ENCODE measurements around the gene LDB3. TPM values are rescaled to one million over a fixed set of nuclear protein-coding genes. Genes with fewer than 3 reads are reported as not detected.
"Not testable (repeated sequence)": the region's sequence is repeated elsewhere in the genome, so short reads cannot be mapped to it uniquely, and the experiment has no call there.

The LDB3 gene, protein sequence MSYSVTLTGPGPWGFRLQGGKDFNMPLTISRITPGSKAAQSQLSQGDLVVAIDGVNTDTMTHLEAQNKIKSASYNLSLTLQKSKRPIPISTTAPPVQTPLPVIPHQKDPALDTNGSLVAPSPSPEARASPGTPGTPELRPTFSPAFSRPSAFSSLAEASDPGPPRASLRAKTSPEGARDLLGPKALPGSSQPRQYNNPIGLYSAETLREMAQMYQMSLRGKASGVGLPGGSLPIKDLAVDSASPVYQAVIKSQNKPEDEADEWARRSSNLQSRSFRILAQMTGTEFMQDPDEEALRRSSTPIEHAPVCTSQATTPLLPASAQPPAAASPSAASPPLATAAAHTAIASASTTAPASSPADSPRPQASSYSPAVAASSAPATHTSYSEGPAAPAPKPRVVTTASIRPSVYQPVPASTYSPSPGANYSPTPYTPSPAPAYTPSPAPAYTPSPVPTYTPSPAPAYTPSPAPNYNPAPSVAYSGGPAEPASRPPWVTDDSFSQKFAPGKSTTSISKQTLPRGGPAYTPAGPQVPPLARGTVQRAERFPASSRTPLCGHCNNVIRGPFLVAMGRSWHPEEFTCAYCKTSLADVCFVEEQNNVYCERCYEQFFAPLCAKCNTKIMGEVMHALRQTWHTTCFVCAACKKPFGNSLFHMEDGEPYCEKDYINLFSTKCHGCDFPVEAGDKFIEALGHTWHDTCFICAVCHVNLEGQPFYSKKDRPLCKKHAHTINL
- total RNA-seq (2014; rRNA removed; shearing (Covaris generic)), result 1.1 and 1.4 TPM in 2 replicates

DNA sequence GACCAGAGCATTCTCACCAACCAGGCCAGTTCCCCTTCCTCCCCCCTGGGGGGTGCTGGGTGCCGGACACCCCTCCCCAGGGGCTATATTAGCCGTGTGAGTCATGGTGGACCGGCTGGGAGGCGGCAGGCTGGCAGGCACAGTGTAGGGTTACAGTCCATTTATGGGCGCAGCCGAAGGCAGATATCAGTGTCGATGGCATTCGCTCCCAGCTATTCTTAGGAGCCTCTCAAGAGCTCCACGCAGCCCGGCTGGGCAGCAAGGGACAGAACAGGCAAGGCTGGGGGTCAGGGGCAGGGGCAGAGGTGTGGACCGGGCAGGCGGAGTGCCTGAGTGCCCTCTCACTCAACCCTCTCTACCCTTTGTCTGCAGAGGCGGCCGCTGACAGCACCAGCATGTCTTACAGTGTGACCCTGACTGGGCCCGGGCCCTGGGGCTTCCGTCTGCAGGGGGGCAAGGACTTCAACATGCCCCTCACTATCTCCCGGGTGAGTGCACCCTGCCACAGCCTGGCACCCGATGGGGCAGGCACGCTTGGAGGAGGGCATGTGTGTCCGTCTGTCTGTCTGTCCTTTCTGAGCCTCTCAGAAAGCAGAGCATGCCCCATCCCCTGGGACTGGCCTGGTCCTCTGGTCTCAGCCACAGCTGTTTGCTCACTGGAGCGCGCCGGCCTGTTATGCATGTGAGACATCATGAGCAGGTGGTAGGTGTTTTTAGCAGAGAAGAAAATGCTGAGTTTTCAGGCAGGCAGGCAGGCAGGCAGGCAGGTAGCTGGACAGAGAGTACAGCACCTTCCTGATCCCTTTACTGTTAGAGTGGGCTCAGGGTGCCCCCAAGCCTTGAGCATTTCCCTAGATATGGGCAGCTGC is at the start of gene LDB3:
LDB3 (plus strand) TSS at position 215 of the 869 bp plus-strand sequence; CDS start at position 396, 181 bp downstream.
- H3K4me3 ChIP-seq, result no peak within 1 kb of the TSS
- H3K27me3 ChIP-seq (replicated peaks), result no peaks in the 10 kb centered on the region
- H3K4me1 ChIP-seq (replicated peaks), result peaks cover 15% of the 10 kb centered on the region
- no peaks in the 10 kb centered on the region for H3K9me3 ChIP-seq (replicated peaks)
- H3K27ac ChIP-seq, result no peak within 1 kb of the TSS
- DNase-seq (ENCODE audit: low read depth in 1 of 2, low spot score in 2 of 2), result peak; percentile 41 to 64
- H3K36me3 ChIP-seq, result no peaks in the 10 kb centered on the region

DNA sequence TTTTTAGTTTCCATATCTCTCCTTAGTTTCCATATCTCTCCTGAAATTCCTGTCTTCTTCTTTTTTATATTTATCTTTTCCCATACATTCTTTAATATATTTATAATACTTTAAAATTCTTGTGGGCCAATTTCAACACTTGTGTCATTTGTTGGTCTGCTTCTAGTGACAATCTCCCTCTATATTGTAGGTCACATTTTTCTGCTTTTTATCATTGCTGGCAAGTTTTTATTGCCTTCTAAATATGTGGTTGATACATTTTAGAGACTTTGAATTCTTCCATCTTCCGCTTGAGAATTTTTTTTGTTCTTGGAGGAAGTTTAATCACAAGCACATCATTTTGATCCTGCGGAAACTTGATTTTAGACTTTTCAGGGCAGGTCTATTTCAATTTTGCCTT is 40.0 kb upstream of the LDB3 start:
- Histone ChIP-seq H3K36me3 (no peaks in the 10 kb centered on the region), H3K4me3 (no peak overlapping the region), H3K9me3 (replicated peaks) (no peaks in the 10 kb centered on the region), H3K27ac (no peak overlapping the region), H3K4me1 (replicated peaks) (no peaks in the 10 kb centered on the region), H3K27me3 (replicated peaks) (no peaks in the 10 kb centered on the region)
- no peak for DNase-seq (ENCODE audit: low read depth in 1 of 2, low spot score in 2 of 2)

DNA sequence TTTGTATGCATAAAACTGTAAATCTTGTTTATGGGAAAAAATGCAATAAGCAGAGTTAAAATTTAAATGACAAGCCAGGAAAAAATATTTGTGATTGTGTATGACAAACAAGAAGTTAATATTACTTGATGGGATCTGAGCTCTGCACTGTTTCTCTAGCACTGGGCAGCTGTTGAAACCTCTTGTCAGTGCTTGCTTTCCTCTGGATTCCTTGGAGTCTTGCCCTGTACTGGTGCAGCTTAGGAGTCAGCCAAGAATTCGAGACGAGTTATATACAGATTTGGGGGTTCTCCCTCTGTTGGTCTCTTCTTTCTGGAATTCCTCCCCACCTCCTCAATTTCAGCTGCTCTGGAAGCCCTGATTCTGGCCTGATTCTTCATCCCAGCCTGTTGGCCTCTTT is 38.2 kb upstream of the LDB3 start:
- Histone ChIP-seq H3K36me3 (no peaks in the 10 kb centered on the region), H3K4me3 (no peak overlapping the region), H3K27ac (no peak overlapping the region), H3K27me3 (replicated peaks) (no peaks in the 10 kb centered on the region), H3K4me1 (replicated peaks) (peaks cover 3% of the 10 kb centered on the region), H3K9me3 (replicated peaks) (no peaks in the 10 kb centered on the region)
- DNase-seq (ENCODE audit: low read depth in 1 of 2, low spot score in 2 of 2), result no peak

DNA sequence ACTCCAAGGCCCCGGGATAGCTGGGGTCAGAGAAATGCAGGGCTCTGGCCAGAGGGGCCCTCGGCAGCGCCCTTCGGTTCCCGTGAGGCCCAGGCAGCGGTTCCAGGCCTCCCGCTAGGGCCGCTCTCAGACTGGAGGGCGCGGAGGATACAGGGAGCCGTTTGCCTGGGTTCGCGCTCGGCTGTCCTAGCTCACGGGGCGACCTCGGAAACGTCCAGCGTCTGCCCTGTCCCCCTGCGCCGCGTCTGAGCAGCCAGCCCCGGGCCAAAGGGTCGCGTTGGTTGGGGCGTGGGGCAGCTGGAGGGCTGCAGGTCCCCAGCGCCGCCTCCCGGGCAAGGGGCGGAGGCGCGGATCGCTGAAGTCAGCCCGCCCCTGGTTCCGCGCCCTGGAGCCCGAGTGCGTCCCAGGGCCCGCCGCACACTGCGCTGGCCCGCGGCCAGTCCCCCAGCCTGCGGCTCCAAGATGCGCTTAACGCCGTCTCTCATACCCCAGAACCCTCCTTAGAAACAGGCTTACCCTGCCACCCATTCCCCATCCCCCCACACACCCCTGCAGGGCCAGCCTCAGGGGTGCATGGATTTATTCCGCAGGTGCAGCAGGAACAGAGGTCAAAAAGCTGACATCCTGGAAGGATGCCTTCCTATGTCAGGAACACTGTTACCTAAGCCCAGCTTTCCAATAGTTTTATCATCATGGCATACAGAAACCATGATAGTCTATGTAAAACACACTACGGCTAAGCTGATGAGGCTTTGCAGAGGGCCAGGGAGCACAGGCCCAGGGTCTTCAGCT is 36.1 kb upstream of the LDB3 start:
- H3K27ac ChIP-seq, result no peak overlapping the region
- H3K9me3 ChIP-seq (replicated peaks), result no peaks in the 10 kb centered on the region
- H3K4me3 ChIP-seq, result no peak overlapping the region
- DNase-seq (ENCODE audit: low read depth in 1 of 2, low spot score in 2 of 2), result no peak
- peaks cover 18% of the 10 kb centered on the region for H3K4me1 ChIP-seq (replicated peaks)
- H3K27me3 ChIP-seq (replicated peaks), result no peaks in the 10 kb centered on the region
- no peaks in the 10 kb centered on the region for H3K36me3 ChIP-seq

DNA sequence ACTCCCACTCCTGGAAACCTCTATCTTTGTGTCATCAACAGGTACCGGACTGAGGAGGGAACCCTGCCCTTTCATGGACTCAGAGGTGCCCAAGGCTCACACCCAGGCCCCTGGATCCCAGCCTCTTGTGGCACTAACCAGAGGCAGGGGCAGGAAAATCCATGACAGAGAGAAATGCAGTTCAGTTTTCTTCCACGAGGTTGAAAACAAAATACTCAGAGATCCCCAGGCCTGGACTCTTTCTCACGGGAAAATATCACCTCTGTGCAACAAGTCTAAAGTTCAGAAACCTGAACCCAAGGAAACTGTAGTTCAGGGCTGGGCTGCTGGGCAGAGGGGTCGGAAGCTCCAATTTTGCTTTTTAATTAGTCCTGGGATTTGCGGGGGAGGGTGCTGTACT is 35.4 kb upstream of the LDB3 start:
- no peaks in the 10 kb centered on the region for H3K27me3 ChIP-seq (replicated peaks)
- peaks cover 18% of the 10 kb centered on the region for H3K4me1 ChIP-seq (replicated peaks)
- DNase-seq (ENCODE audit: low read depth in 1 of 2, low spot score in 2 of 2), result no peak
- no peak overlapping the region for H3K4me3 ChIP-seq
- H3K9me3 ChIP-seq (replicated peaks), result no peaks in the 10 kb centered on the region
- no peaks in the 10 kb centered on the region for H3K36me3 ChIP-seq
- H3K27ac ChIP-seq, result no peak overlapping the region

DNA sequence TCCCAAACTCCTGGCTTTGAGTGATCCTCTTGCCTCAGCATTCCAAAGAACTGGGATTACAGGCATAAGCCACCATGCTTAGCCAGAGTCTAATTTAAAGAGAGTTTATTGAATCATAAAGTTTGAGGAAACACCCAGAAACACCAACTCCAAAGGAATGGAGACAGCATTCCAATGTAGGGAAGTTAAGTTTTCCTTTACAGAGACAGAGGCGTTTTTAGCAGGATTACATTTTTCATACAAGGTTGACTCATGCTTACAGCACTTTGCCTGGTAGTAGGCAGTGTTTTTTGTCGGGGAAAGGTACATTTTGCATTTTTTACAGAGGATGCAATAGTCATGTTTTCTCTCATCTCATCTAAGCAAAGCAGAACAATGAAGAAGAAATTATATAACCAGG is 32.9 kb upstream of the LDB3 start:
- Histone ChIP-seq H3K4me1 (replicated peaks) (peaks cover 18% of the 10 kb centered on the region), H3K36me3 (no peaks in the 10 kb centered on the region), H3K27me3 (replicated peaks) (no peaks in the 10 kb centered on the region), H3K4me3 (no peak overlapping the region), H3K27ac (peak overlapping the region; percentile 27; the same call in 1 of the 2 replicates), H3K9me3 (replicated peaks) (no peaks in the 10 kb centered on the region)
- peak in 1 of 2 experiments; percentile 75 for DNase-seq (ENCODE audit: low read depth in 1 of 2, low spot score in 2 of 2)

DNA sequence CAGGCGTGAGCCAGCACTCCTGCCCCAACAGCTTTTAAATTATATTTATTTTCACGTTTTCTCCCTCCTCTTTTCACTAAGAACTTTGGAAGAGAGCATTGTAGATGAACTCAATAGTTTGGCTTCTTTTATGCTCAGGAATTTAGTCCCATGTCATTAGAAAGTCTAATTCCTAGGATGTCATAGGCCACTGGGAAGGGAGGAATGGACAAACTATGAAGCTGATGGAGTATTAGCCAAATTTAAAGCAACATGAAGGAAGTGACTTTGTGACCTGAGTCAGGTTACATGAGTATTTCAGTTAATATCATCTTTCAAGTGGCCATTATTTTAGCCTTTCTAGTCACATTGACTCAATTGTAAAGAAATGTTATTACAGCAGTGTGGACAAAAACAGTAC is 32.0 kb upstream of the LDB3 start:
- Histone ChIP-seq H3K27ac (peak overlapping the region; percentile 17; the same call in 1 of the 2 replicates), H3K27me3 (replicated peaks) (no peaks in the 10 kb centered on the region), H3K9me3 (replicated peaks) (no peaks in the 10 kb centered on the region), H3K36me3 (no peaks in the 10 kb centered on the region), H3K4me1 (replicated peaks) (peaks cover 18% of the 10 kb centered on the region), H3K4me3 (no peak overlapping the region)
- no peak for DNase-seq (ENCODE audit: low read depth in 1 of 2, low spot score in 2 of 2)

DNA sequence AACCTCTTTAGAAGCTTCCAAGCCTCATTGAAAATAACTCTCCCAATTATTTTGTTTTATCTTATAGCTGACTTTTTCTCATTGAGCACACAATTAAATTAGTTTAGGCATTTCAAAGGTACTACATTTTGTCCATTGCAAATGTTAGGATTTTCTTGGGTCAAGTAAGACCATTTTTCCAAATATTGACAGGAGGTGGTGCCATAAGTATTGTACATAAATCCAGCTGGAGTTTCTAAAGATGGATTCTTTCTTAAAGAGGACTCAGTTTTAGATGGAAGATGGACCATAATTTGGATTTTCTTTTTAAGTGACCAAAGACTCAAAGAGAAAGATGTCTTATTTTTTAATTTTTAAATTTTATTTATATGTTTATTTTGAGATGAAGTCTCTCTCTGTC is 26.3 kb upstream of the LDB3 start:
- Histone ChIP-seq H3K27ac (no peak overlapping the region), H3K9me3 (replicated peaks) (no peaks in the 10 kb centered on the region), H3K4me3 (no peak overlapping the region), H3K4me1 (replicated peaks) (peaks cover 28% of the 10 kb centered on the region), H3K36me3 (no peaks in the 10 kb centered on the region), H3K27me3 (replicated peaks) (no peaks in the 10 kb centered on the region)
- DNase-seq (ENCODE audit: low read depth in 1 of 2, low spot score in 2 of 2), result no peak

DNA sequence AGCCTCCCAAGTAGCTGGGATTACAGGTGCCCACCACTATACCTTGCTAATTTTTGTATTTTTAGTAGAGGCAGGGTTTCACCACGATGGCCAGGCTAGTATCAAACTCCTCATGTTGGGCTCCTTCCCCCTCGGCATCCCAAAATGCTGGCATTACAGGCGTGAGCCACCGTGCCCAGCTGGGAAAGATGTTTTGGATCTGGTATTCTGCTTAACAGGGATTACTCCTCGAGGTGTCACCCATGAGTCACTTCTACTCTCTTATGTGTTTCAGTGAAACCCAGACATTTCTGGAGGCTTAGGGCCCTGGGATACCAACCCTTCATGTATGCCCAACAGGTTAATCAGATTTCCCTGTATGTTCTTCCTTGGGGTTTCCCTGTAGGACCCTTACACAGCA is 25.8 kb upstream of the LDB3 start:
- Histone ChIP-seq H3K9me3 (replicated peaks) (no peaks in the 10 kb centered on the region), H3K36me3 (no peaks in the 10 kb centered on the region), H3K4me3 (no peak overlapping the region), H3K4me1 (replicated peaks) (peaks cover 33% of the 10 kb centered on the region), H3K27ac (no peak overlapping the region; the same call in 1 of the 2 replicates), H3K27me3 (replicated peaks) (no peaks in the 10 kb centered on the region)
- DNase-seq (ENCODE audit: low read depth in 1 of 2, low spot score in 2 of 2), result peak in 1 of 2 experiments; percentile 50

DNA sequence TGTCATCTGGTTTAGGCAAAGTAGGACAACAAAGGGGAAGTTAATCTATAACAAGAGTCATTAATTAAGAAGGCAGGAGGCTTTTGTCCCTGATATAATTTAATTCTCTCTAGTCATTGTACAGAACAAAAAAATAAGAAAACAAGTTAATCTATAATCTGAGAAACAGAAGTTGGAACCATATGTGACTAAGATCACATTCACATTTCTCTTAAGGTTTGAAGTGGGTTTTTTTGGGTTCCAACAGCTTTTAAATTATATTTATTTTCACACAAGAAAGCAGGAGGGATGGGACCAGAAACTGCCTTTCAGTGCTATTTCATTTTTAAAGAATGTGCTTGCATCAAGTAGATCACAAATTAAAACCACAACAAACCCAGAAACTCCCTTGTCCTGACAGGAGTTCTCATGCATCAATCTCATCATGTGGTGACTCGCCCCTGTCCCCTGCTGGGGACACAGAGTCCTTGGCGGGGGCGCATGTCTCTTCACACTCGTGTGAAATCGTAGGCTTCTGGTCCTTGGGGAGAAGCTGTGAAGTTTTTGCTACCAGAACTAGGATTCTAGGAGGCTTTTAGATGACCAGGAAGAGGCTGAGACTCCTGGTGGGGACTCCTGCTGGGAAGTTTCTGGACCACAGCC is 24.0 kb upstream of the LDB3 start:
- no peaks in the 10 kb centered on the region for H3K27me3 ChIP-seq (replicated peaks)
- peaks cover 50% of the 10 kb centered on the region for H3K4me1 ChIP-seq (replicated peaks)
- peak in 1 of 2 experiments; percentile 36 for DNase-seq (ENCODE audit: low read depth in 1 of 2, low spot score in 2 of 2)
- no peak overlapping the region for H3K4me3 ChIP-seq
- no peaks in the 10 kb centered on the region for H3K36me3 ChIP-seq
- H3K9me3 ChIP-seq (replicated peaks), result no peaks in the 10 kb centered on the region
- no peak overlapping the region for H3K27ac ChIP-seq

DNA sequence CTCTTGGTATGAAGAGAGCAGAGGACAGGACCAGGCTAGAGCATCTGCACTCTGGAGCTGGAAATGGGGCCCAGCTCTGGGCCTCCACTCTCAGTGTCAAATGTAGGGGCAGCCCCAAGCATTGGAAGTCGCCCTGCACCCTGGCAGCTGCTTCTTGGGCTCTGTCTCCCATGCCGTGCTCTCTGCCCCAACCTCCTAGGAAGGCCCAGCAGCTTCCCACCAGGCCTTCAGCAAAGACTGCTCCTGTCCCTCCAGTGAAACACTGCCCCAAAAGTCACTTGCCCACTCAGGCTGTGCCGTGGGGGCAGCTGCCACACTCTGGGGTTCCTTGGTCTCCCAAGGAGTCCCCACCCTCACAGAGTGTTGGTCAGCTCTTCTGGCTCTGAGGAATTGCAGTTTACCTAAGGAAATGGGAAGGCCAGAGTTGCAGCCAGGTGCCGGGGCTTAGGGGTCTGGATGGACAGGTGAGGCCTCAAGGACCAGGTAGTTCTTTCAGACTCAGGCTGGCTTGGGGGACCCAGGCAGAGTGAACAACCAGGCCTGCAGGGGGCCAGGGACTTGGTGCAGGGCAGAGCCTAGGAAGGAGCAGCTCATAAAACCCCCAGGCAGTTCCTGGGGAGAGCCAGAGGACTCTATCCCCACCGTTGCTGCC is 23.4 kb upstream of the LDB3 start:
- Histone ChIP-seq H3K4me1 (replicated peaks) (peaks cover 56% of the 10 kb centered on the region), H3K27me3 (replicated peaks) (no peaks in the 10 kb centered on the region), H3K4me3 (no peak overlapping the region), H3K27ac (no peak overlapping the region), H3K9me3 (replicated peaks) (no peaks in the 10 kb centered on the region), H3K36me3 (no peaks in the 10 kb centered on the region)
- no peak for DNase-seq (ENCODE audit: low read depth in 1 of 2, low spot score in 2 of 2)

DNA sequence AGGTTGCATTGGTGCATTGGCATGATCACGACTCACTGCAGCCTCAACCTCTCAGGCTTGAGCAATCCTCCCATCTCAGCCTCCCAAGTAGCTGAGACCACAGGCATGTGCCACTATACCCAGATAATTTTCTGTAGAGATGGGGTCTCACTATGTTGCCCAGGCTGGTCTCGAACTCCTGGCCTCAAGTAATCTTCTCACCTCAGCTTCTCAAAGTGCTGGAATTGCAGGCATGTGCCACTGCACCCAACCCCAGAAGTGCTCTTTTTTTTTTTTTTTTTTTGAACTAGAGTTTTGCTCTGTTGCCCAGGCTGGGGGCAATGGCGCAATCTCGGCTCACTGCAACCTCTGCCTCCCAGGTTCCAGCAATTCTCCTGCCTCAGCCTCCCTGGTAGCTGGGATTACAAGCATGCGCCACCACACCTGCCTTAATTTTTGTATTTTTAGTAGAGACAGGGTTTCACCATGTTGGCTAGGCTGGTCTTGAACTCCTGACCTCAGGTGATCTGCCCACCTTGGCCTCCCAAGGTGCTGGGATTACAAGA is 22.6 kb upstream of the LDB3 start:
- peaks cover 56% of the 10 kb centered on the region for H3K4me1 ChIP-seq (replicated peaks)
- H3K4me3 ChIP-seq; H3K9me3 ChIP-seq (replicated peaks); H3K27me3 ChIP-seq (replicated peaks); DNase-seq (ENCODE audit: low read depth in 1 of 2, low spot score in 2 of 2); H3K36me3 ChIP-seq; H3K27ac ChIP-seq: not testable (repeated sequence)

All from SJSA1 (cell line).